VCaP (cell line): ENCODE measurements around the gene ASXL3.

Source experiments
- H3K27ac ChIP-seq: fragments of 450-650 bp; 2 replicates; pipeline ENCODE4 v1.5.1; 2017
- CTCF ChIP-seq: fragments of 450-650 bp; conservative IDR thresholded peaks from 2 replicates; pipeline ENCODE4 v1.5.1; 2017; ENCODE audit warnings: mild to moderate bottlenecking, moderate library complexity

The ASXL3 gene

GRCh38 chr18:33744032-33744697 lies 166.1 kb downstream of the ASXL3 start:
- TF ChIP-seq CTCF = 0 out of 2 replicates have a peak, but pooled peaks have one; percentile 15
- peak overlapping the region; percentile 13; the same call in 1 of the 2 replicates for H3K27ac ChIP-seq

GRCh38 chr18:33745151-33745795 lies 167.3 kb downstream of the ASXL3 start:
- no peak overlapping the region for H3K27ac ChIP-seq
- TF ChIP-seq CTCF = no peak

- TF ChIP-seq CTCF = no peak
- H3K27ac ChIP-seq = no peak overlapping the region
Observed at GRCh38 chr18:33745871-33746545, 168.0 kb downstream of the ASXL3 start.

- H3K27ac ChIP-seq = no peak overlapping the region
- TF ChIP-seq CTCF = no peak
Observed at GRCh38 chr18:33749834-33750233, 171.8 kb downstream of the ASXL3 start.

- TF ChIP-seq CTCF = no peak
- no peak overlapping the region for H3K27ac ChIP-seq
Observed at GRCh38 chr18:33750366-33750765, 172.3 kb downstream of the ASXL3 start.

- no peak overlapping the region for H3K27ac ChIP-seq
- peak; percentile 80 for TF ChIP-seq CTCF
Observed at GRCh38 chr18:33751613-33752221, 173.7 kb downstream of the ASXL3 start.

- no peak for TF ChIP-seq CTCF
- no peak overlapping the region for H3K27ac ChIP-seq
Observed at GRCh38 chr18:33755391-33755790, 177.4 kb downstream of the ASXL3 start.
